ENCODE data around the gene GCHFR.
A peak's percentile ranks its signal among the peaks of the same experiment; 100 is the strongest.

Gene GCHFR

DNA sequence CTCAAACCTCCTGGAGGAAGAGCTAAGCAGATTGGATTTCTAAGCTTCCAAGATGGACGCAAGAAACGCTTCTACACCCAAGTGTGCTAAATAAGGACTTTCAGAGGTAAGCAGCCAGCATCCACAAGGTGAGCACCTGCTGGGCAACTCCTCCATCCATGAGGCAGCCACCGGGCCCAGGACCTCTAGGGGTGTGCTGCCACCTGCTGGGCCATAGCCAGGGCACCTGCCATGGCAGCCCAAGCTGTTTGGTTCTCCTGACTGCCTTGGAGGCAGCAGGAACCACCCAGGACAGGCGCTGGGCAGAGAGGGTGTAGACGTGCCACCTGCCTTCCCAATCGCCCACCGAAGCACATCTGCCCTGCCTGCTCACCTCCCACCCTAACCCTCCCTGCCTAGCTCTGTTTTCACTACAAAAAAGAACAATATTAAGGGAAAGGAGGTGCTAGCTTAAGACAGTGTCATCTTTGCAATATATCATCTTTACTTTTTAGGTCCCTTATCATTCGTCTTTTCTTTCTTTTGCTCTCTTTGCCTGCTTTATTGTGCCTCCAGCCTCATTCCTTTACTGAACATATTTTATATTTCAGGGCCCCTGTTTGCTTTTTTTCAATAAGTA, 18.9 kb downstream of the GCHFR start:
- peak; percentile 83 for DNase-seq

DNA sequence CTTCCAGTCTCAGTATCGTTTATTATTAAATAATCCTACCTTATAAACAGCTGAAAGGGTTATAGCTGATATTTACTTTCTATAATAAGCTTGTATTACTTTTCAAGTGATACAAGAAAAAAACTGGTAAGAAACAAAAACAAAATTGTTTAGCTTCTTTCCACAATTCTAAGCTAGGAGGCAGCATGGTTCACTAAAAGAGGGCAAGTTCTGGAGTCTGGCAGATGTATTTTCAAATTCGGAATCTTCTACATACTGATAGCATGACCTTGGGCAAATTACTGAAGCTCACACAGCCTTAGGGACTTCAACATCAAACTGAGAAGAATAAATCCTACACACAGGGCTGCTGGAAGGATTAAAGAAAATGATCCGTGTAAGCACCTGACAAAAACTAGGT, 21.3 kb downstream of the GCHFR start:
- no peak for DNase-seq

DNA sequence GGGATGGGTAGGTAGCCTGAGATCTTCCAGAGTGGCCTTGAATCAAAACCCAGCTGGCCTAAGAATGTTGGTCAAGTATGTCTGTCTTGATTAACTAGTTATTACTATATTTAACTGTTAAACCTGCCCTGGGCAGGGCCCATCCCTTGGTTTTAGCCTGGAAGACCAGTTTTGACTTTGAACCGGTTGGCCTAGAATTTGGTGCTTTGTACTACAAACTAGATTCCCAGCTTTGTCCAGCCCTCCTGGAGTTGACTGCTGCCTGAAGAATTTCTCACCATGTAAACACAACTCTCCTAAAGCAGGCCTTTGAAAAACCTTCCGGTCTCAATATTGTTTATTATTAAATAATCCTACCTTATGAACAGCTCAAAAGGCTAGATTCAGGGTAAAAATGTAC, 21.9 kb downstream of the GCHFR start:
- DNase-seq = no peak

GRCh38 chr15:40787344-40787841, 23.5 kb downstream of the GCHFR start:
- DNase-seq = peak; percentile 87

- DNase-seq = peak; percentile 58
Measured at GRCh38 chr15:40787991-40788390, 24.1 kb downstream of the GCHFR start.

GRCh38 chr15:40789119-40789518, 25.3 kb downstream of the GCHFR start:
- DNase-seq = no peak

DNA sequence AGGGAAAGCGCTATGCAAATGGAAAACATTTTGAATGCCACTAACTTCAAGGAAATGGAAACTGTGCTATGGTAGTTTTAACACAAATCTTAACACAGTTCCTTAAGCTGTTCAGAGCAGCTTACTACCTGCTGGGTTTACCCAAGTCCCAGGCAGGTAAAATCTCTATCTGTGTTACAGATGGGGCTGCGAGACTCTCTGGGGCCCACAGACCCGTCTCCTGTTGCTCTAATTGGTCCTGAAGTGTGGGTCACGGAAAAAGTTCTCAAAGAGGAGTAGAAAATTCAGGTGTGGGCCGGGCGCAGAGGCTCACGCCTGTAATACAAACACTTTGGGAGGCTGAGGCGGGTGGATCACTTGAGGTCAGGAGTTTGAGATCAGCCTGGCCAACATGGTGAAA, 26.1 kb downstream of the GCHFR start:
- DNase-seq = no peak

GRCh38 chr15:40790718-40791117, 26.9 kb downstream of the GCHFR start:
- DNase-seq = no peak

DNA sequence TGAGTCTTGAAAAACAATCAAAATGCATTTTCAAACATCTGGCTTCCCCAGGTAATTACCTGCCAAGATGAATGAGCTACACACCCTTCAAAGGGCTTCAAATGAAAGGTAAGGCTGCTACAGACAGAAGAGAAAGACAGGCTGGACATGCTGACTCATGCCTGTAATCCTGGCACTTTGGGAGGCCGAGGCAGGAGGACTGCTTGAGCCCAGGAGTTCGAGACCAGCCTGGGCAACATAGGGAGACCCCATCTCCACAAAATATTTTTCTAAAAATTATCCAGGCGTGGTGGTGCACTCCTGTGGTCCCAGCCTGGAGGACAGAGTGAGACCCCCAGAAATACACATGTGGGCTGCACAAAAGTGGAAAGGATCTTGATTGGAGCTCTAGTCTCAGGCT, 28.5 kb downstream of the GCHFR start:
- peak; percentile 65 for DNase-seq

GRCh38 chr15:40793216-40793989, 29.5 kb downstream of the GCHFR start:
- peak; percentile 49 for DNase-seq

- DNase-seq = no peak
Measured at GRCh38 chr15:40796041-40796440, 32.2 kb downstream of the GCHFR start.

DNA sequence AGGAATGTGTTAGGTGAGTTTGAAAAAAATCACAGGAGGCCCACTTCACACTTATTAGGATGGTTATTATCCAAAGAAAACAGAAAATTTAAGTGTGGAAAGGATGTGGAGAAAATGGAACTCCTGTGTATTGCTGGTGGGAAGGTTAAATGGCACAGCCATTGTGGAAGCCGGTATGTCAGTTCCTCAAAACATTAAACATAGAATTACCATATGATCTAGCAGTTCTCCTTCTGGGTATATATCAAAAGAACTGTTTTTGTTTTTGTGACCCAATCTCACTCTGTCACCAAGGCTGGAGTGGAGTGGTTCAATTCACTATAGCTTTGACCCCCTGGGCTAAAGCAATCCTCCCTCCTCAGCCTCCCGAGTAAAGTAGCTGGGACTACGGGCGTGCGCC, 32.6 kb downstream of the GCHFR start:
- DNase-seq = no peak

DNA sequence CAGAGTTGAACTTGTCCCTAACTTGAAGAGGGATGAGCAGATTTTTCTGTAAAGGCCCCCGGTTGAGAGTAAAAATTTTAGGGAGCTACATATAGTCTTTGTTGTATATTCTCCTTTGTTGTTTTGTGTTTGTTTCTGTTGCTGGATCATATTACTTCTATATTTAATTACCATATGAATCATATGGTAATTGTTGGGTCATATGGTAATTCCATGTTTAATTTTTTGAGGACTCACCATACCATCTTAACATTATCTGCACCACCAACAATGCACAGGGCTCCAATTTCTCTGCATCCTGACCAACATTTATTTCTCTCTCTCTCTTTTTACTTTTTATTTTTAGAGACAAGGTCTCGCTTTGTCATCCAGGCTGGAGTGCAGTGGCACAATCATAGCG, 35.7 kb downstream of the GCHFR start:
- no peak for DNase-seq

- no peak for DNase-seq
Measured at GRCh38 chr15:40803076-40803475, 39.2 kb downstream of the GCHFR start.

DNA sequence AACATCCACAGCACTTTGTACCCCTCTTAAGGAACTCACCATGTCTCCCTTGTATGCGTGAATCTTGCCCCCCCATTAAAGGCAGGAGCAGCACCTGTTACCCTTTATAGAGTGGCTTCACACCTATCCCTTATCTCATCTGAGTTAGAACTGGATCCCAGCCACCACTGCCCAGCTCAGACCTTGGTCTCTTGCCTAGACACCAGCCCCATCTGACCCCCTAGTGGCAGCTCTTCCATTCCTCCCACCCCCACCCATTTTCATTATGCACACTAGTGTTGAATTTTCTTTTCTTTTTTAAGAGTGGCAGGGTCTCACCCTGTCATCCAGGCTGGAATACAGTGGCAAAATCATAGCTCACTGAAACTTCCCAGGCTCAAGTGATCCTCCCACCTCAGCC, 39.8 kb downstream of the GCHFR start:
- DNase-seq = no peak

DNA sequence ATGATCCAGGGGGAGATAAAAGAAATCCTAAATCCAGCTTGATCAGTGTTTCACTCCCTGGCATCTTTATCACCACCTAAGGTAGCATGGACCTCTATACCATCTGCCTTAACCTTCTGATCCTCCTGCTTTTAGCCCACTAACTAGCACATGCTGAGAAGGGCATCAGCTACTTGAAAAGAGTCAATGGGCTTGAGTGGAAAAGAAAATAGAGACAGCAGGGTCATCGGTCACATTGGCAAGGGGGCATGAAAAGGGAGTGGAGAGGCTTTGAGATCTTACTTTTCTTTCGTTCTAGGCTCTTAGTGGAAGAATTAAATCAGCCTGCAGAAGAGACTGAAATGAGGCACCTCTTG, 42.8 kb downstream of the GCHFR start:
- no peak for DNase-seq

DNA sequence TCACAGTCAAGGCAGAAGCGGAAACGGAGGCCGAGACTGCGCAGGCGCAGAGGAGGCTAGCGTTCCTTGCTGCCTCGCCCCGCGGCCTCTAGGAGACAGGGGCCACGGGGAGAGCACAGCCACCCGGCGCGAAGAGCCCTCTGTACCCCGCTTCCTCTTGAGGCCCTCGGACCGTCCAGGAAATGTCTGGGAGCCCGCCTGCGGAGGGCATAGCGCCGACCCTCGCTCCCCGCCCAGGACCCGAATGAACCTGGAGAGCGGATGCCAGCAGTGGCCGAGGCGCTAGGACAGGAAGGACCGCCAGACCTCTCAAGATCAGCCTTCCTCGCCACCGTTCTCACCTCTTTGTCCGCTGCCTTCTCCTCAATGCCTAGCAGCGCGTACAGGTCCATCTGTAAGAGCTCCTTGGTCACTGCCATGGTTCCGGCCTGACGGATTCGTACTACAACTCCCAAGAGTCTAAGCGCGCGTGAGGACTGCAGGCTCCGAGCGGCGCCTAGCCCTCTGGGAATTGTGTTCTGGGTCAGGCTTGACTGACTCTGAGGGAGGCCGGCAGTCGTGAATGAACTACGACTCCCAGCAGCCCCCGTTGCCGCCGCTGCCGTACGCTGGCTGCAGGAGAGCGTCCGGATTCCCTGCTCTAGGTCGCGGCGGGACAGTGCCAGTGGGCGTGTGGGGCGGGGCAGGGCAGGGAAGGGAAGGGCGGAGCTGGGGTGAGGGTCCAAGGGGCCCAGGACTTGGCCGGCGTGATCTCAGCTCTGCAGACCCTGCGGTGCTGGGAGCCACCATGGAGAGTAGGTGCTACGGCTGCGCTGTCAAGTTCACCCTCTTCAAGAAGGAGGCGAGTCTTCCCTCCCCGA, 43.4 kb downstream of the GCHFR start, which contains the start of the genes DNAJC17 and ZFYVE19:
TSS of gene DNAJC17 (minus strand) at position 446 of the 860 bp plus-strand sequence. CDS start at position 419, 27 bp downstream.
TSS of gene ZFYVE19 (plus strand) at position 62 of the 860 bp plus-strand sequence. CDS start at position 563, 501 bp downstream.
- DNase-seq = peak; percentile 100

DNA sequence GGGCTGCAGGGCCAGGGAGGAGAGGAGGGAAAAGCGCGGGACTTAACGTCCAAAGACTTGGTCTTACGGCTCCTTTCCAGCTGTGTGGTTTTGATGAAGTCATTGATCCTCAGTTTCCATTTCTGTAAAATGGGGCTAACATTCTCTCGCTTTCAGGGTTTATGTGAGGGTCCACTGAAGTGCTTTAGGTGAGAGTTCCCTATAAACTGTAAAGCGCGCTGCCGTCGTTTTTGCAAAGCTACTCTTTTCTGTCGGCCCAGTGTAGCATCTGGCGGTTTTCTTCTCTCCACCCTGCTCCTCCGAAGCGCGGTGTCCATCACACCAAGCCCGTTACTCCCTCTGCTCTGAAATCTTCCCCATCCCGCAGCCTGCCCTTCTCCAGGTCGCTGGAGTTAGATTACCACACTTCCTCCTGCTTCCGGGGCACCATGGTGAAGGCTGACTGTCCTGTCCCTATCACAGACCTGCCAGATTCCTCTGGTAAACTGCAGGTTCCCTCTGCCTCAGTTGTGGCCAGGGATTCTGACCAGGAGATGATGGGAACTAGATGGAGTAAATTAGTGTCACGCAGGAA, 44.1 kb downstream of the GCHFR start:
- DNase-seq = no peak

- no peak for DNase-seq
Measured at GRCh38 chr15:40808861-40809450, 45.1 kb downstream of the GCHFR start.

DNA sequence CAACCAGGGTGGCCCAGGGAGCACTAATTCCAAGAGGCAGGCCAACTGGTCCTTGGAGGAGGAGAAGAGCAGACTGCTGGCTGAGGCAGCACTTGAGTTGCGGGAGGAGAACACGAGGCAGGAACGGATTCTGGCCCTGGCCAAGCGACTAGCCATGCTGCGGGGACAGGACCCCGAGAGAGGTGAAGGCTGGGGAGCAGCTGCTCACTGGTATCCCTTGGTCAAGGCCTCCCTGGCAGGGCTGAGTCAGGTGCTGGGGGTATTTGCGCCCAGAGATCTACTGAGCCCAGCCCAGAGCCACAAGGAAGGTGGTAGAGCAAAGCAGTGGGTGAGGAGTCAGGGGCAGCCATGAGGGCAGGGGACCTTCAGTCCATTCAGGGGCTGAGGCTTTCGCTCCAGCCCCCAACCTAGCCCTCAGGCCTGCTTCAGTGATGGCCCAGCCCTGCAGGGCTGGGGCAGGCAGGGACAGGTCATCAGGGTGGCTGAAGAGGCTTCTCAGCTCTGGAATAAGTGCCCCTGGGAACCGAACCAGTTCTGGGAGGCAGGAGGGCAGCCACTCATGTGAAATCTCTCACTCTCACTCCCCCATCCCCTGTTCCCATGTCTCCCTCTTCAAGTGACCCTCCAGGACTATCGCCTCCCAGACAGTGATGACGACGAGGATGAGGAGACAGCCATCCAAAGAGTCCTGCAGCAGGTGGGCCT, 49.0 kb downstream of the GCHFR start:
- no peak for DNase-seq

GRCh38 chr15:40815042-40815698, 51.3 kb downstream of the GCHFR start:
- no peak for DNase-seq

Data from NCI-H69 (cell line).